GM23248 (cell line): ENCODE results near the gene ERVMER34-1. TPM values are rescaled to one million over a fixed set of nuclear protein-coding genes. Genes with fewer than 3 reads are reported as not detected.

ENCODE experiments used
- DNase-seq: peaks from one replicate; pipeline ENCODE4 v3.0.0-alpha.2; 2015
- H2AFZ ChIP-seq: fragments of 200-600 bp; sonication (generic); 2 replicates; pipeline ENCODE4 v1.6.1; 2016; ENCODE audit warnings: antibody characterized with exemption
- H3F3A ChIP-seq: fragments of 200-600 bp; sonication (generic); 2 replicates; pipeline ENCODE4 v1.6.1; 2016; ENCODE audit warnings: mild to moderate bottlenecking, antibody characterized with exemption, mixed run types; ENCODE audit not compliant: insufficient read depth
- H3K27ac ChIP-seq: fragments of 200-600 bp; sonication (generic); 2 replicates; pipeline ENCODE4 v1.5.1; 2016; ENCODE audit warnings: mild to moderate bottlenecking
- H3K27me3 ChIP-seq: fragments of 200-600 bp; sonication (generic); replicated peaks from 2 replicates; pipeline ENCODE4 v1.6.1; 2016; ENCODE audit warnings: mild to moderate bottlenecking; ENCODE audit not compliant: insufficient read depth
- H3K36me3 ChIP-seq: fragments of 200-600 bp; sonication (generic); 2 replicates; pipeline ENCODE4 v1.6.1; 2016; ENCODE audit warnings: low read depth, mild to moderate bottlenecking
- H3K4me1 ChIP-seq: fragments of 200-600 bp; sonication (generic); 2 replicates; pipeline ENCODE4 v1.6.1; 2016; ENCODE audit warnings: mild to moderate bottlenecking; ENCODE audit not compliant: insufficient read depth
- H3K4me2 ChIP-seq: fragments of 200-600 bp; sonication (generic); one replicate; pipeline ENCODE4 v1.6.1; 2016; ENCODE audit warnings: mild to moderate bottlenecking; ENCODE audit not compliant: unreplicated experiment
- H3K4me3 ChIP-seq: fragments of 200-600 bp; sonication (generic); 2 replicates; pipeline ENCODE4 v1.5.1; 2016; ENCODE audit warnings: mild to moderate bottlenecking
- H3K79me2 ChIP-seq: fragments of 200-600 bp; sonication (generic); 2 replicates; pipeline ENCODE4 v1.6.1; 2016; ENCODE audit warnings: mild to moderate bottlenecking; ENCODE audit not compliant: insufficient read depth
- H3K9ac ChIP-seq: fragments of 200-600 bp; sonication (generic); 2 replicates; pipeline ENCODE4 v1.6.1; 2016; ENCODE audit warnings: mild to moderate bottlenecking
- H3K9me2 ChIP-seq: fragments of 200-600 bp; sonication (generic); 2 replicates; pipeline ENCODE4 v1.6.1; 2016; ENCODE audit warnings: mixed run types, mild to moderate bottlenecking, moderate library complexity; ENCODE audit not compliant: insufficient read depth
- H3K9me3 ChIP-seq: fragments of 200-600 bp; sonication (generic); one replicate; pipeline ENCODE4 v1.6.1; 2017; ENCODE audit warnings: low read depth
- H4K20me1 ChIP-seq: fragments of 200-600 bp; sonication (generic); 2 replicates; pipeline ENCODE4 v1.6.0; 2016; ENCODE audit not compliant: insufficient read depth
- EZH2 ChIP-seq: fragments of 200-600 bp; sonication (generic); IDR thresholded peaks from 2 replicates; pipeline ENCODE4 v1.6.1; 2018; ENCODE audit warnings: antibody characterized with exemption, mild to moderate bottlenecking; ENCODE audit not compliant: insufficient read depth, poor library complexity, severe bottlenecking
- EZH2phosphoT487 ChIP-seq: fragments of 200-600 bp; sonication (generic); IDR thresholded peaks from 2 replicates; pipeline ENCODE4 v1.6.1; 2018; ENCODE audit warnings: antibody characterized with exemption, moderate library complexity, mild to moderate bottlenecking, low read depth; ENCODE audit not compliant: insufficient read depth
- WGBS, 2 experiments: methylation state at CpG; one replicate each; pipeline ENCODE4 v1.1.6; 2015 to 2017; ENCODE audit warnings: low lambda C conversion rate in 2 of 2, low coverage in 1 of 2; ENCODE audit errors: missing lambda C conversion rate in 2 of 2; 5-methylcytosine and 5-hydroxymethylcytosine counted together
- in situ Hi-C: fragments of 300-500 bp; cut with MboI; formaldehyde crosslinking; loops from 2 replicates; pipeline ENCODE4 v1.15.0; 2020
- polyA plus RNA-seq: library from polyadenylated mRNA; unstranded; fragments of >200 nt; fragmentation: Nextera tagmentation; extraction: Ambion mirVana; gene quantifications from 2 replicates; pipeline ENCODE4 v1.2.1, GENCODE V29; 2016
- total RNA-seq: library from RNA; depleted of rRNA; stranded (reverse); fragments of >200 nt; shearing (Covaris generic); gene quantifications from 2 replicates; pipeline ENCODE4 v1.2.3, GENCODE V29; 2014

ERVMER34-1 gene
- total and polyA plus RNA-seq, 2 experiments from 2014 or later: not detected

DNA sequence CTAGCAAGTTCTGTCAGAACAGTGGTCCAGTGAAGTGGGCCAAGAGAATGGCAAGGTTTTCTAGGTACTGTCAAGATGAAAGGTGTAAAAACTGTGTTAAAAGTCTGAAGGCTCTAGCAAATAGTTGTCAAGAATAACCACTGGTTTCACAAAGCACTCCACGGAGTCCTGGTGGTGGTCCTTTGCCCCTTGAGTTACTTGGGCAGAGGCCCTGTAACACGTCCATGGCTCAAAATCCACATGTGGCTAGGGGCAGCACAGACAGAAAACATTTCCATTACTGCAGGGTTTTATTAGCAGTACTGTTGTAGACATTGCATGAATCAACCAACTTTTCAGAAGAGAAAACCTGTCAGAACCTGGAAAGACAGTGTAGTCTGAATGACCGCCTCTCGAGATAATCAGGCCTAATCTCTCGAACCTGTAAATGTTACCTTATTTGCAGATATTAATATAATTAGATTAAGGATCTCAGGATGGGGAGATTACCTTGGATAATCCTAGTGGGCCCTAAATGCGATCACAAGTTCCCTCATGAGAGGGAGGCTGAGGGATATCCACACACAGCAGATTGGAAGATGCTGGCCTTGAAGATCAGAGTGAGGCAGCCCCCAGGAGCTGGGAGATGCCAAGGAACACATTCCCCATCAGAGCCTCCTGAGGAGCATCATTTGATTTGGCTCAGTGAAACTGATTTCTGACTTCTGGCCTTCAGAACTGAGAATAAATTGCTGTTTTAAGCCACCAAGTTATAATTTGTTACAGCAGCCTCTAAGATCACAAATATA lies 34.7 kb downstream of the ERVMER34-1 start:
- Histone ChIP-seq H3K36me3 (peaks cover 24% of the 10 kb centered on the region), H4K20me1 (no peaks in the 10 kb centered on the region), H3K9me3 (no peaks in the 10 kb centered on the region), H3K79me2 (0 out of 2 replicates have a peak, but pooled peaks cover 5% of the 10 kb centered on the region), H3K27ac (no peak overlapping the region), H3K4me2 (no peak overlapping the region), H3F3A (peaks cover 42% of the 10 kb centered on the region), H3K9ac (no peak overlapping the region), H3K9me2 (no peaks in the 10 kb centered on the region), H2AFZ (no peak overlapping the region), H3K4me1 (no peaks in the 10 kb centered on the region), H3K4me3 (no peak overlapping the region), H3K27me3 (no peaks in the 10 kb centered on the region)
- 82 to 86% methylated on average over 6 of the region's 6 CpGs for WGBS, 2 experiments
- DNase-seq: no peak
- in situ Hi-C loops: no loop called here
- no peak for TF ChIP-seq EZH2

DNA sequence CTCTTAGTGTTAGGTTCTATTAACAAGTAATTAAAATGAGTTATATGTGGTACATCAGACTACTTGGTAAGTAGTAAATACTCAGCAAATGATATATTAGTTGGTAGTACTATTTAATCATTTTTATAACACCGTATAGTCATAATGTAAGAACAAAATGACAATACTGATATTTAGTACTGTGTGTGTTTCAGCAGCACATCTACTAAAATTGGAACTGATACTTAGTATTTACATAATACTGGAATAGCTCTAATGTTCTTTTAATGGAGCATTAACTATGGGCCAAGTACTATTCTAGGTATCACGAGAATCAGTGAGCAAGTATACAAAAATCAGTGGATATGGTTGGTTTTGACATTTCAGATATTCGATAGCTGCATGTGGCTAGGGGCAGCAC lies 35.3 kb downstream of the ERVMER34-1 start:
- H3F3A ChIP-seq: peaks cover 40% of the 10 kb centered on the region
- H3K27ac ChIP-seq: no peak overlapping the region
- in situ Hi-C loops: no loop called here
- H3K4me1 ChIP-seq: no peaks in the 10 kb centered on the region
- no peak overlapping the region for H3K4me2 ChIP-seq
- TF ChIP-seq EZH2phosphoT487 (no peak), EZH2 (no peak)
- H3K9me2 ChIP-seq: no peaks in the 10 kb centered on the region
- H3K9ac ChIP-seq: no peak overlapping the region
- H3K4me3 ChIP-seq: no peak overlapping the region
- no peaks in the 10 kb centered on the region for H3K27me3 ChIP-seq
- H2AFZ ChIP-seq: no peak overlapping the region
- WGBS, 2 experiments: 82 to 90% methylated on average over 3 of the region's 3 CpGs
- H4K20me1 ChIP-seq: no peaks in the 10 kb centered on the region
- no peaks in the 10 kb centered on the region for H3K9me3 ChIP-seq
- 0 out of 2 replicates have a peak, but pooled peaks cover 5% of the 10 kb centered on the region for H3K79me2 ChIP-seq
- peaks cover 24% of the 10 kb centered on the region for H3K36me3 ChIP-seq
- DNase-seq: no peak

DNA sequence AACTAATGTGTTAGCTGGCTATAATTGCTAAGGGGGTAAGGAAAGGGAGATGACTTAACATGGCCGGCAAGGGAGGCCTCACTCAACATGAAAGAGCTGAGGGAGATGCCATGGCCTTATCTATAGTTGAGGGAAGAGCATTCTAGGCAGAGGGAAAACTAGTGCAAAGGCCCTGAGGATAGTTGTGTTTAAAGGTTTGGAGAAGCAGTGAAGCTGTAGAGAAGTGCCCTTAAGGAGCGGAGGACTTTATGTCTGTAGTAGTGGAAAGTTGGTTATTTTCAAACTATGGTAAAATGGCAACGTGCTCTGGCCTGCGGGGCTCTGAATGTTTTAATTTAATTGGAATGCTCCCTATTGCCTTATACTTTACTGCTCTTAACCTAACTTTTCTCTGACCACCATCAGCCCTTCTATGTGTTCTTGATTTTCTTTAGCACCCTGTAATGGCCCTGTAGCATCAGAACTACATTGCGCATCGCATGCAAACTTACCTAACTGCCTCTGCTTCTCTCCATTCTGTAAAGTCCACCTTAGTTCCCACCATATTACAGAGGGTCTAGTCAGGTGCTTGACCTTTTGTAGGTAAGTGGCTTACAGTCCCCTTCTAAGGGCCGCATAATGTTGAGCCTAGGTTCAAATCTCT lies 35.8 kb downstream of the ERVMER34-1 start:
- no peaks in the 10 kb centered on the region for H4K20me1 ChIP-seq
- H3K9ac ChIP-seq: no peak overlapping the region
- no peak overlapping the region for H3K4me3 ChIP-seq
- in situ Hi-C loops: no loop called here
- H3K4me2 ChIP-seq: no peak overlapping the region
- no peaks in the 10 kb centered on the region for H3K27me3 ChIP-seq
- H3K36me3 ChIP-seq: peaks cover 24% of the 10 kb centered on the region
- no peak for DNase-seq
- TF ChIP-seq EZH2 (no peak), EZH2phosphoT487 (no peak)
- H3K9me2 ChIP-seq: no peaks in the 10 kb centered on the region
- H3K79me2 ChIP-seq: 0 out of 2 replicates have a peak, but pooled peaks cover 5% of the 10 kb centered on the region
- no peak overlapping the region for H2AFZ ChIP-seq
- no peaks in the 10 kb centered on the region for H3K4me1 ChIP-seq
- peaks cover 35% of the 10 kb centered on the region for H3F3A ChIP-seq
- H3K27ac ChIP-seq: no peak overlapping the region
- 91 to 95% methylated on average over 7 of the region's 7 CpGs for WGBS, 2 experiments
- H3K9me3 ChIP-seq: no peaks in the 10 kb centered on the region

DNA sequence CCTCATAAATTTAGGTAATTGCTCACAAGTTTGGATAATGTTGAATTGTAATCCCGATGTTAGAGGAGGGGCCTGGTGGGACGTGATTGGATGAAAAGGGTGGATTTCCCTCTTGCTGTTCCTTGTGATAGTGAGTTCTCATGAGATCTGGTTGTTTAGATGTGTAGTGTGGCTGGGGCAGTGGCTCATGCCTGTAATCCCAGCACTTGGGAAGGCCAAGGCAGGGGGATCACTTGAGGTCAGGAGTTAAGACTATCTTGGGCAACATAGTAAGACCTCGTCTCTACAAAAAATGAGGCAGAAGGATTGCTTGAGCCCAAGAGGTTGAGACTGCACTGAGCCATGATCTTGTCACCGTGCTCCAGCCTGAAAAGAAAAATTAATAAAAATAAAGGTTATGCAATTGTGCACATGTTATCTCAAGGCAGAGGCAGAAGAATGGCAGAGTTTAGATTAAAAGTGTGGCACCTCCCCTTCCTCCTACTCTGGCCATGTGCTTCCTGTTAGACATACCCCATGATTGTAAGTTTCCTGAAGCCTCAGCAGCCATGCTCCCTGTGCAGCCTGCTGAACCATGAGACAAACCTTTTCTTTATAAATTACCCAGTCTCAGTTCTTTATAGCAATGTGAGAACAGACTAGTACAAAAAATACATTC lies 36.5 kb downstream of the ERVMER34-1 start:
- Histone ChIP-seq H3K4me1 (no peaks in the 10 kb centered on the region), H3K27ac (no peak overlapping the region), H3K4me3 (no peak overlapping the region), H4K20me1 (no peaks in the 10 kb centered on the region), H3K4me2 (no peak overlapping the region), H3K36me3 (peaks cover 24% of the 10 kb centered on the region), H3K9ac (no peak overlapping the region), H3F3A (peaks cover 35% of the 10 kb centered on the region), H3K79me2 (0 out of 2 replicates have a peak, but pooled peaks cover 5% of the 10 kb centered on the region), H3K9me2 (no peaks in the 10 kb centered on the region), H3K9me3 (no peaks in the 10 kb centered on the region), H2AFZ (no peak overlapping the region), H3K27me3 (no peaks in the 10 kb centered on the region)
- TF ChIP-seq EZH2: no peak
- TF ChIP-seq EZH2phosphoT487: no peak
- in situ Hi-C loops: no loop called here
- DNase-seq: no peak
- WGBS, 2 experiments: 98 to 99% methylated on average over 4 of the region's 4 CpGs
